ENCODE data around the gene DDB1. TPM values are rescaled to one million over a fixed set of nuclear protein-coding genes. Genes with fewer than 3 reads are reported as not detected.

Gene DDB1
- total and polyA plus RNA-seq, 2 of the 13 experiments (the other 11 are each of a cell fraction or from before 2014, with no cell fraction given): 217 to 266 TPM

- Histone ChIP-seq H3K9ac (ENCODE audit: insufficient read depth, low read depth, low read length) (0 out of 2 replicates have a peak overlapping the region, but pooled peaks have one; percentile 5), H3K27me3 (ENCODE audit: control insufficient read depth in 1 of 2, insufficient read depth in 2 of 2, low read length in 2 of 2) (no peaks in the 10 kb centered on the region), H3K4me3 (replicated peaks in 1 of 3; ENCODE audit: insufficient read depth in 1 of 3, low read depth in 2 of 3, low read length in 3 of 3) (no peak overlapping the region), H3K36me3 (replicated peaks in 1 of 2; ENCODE audit: control insufficient read depth in 1 of 2, insufficient read depth in 2 of 2, low read length in 2 of 2) (peaks cover 2 to 43% of the 10 kb centered on the region in 2 experiments), H3K4me2 (ENCODE audit: low read depth, low read length) (peak overlapping the region; percentile 36), H4K20me1 (ENCODE audit: insufficient read depth, low read length) (no peaks in the 10 kb centered on the region), H3K4me1 (ENCODE audit: insufficient read depth, low read length) (peaks cover 68% of the 10 kb centered on the region), H2AFZ (ENCODE audit: low read length) (no peak overlapping the region), H3K27ac (ENCODE audit: extremely low read length, insufficient read depth, low read length) (peak overlapping the region; percentile 77), H3K9me3 (ENCODE audit: low read length) (no peaks in the 10 kb centered on the region), H3K79me2 (ENCODE audit: insufficient read depth, low read length) (no peaks in the 10 kb centered on the region)
- in situ Hi-C loops (cut with HindIII; ENCODE audit: extremely low pct_ligation_motif_present, low pct_unique_long_range_greater_than_20kb): no loop called here
- ChIA-PET CTCF (ENCODE audit: low intra/inter-chr PET ratio, low total read pairs) (no interaction called here), POLR2A (interaction anchor here (1.4 kb wide), 1 partner anchor 34 kb away, joined by 3 read pairs; no protein-coding TSS in a partner anchor)
- 89% methylated on average over 14 of the region's 14 CpGs for WGBS (ENCODE audit: low lambda C conversion rate)
- DNase-seq (ENCODE audit: low spot score) (no peak), FAIRE-seq (no peak), ATAC-seq (no peak; the same call in 2 of the 3 replicates)
- TF ChIP-seq EEA1 (CRISPR knock-in tag; IDR thresholded peaks at IDR 0.05; ENCODE audit: borderline replicate concordance) (0 out of 2 replicates have a peak, but pooled peaks have one; percentile 30), TRIM24 (CRISPR knock-in tag; IDR thresholded peaks at IDR 0.05) (no peak), HOXA9 (CRISPR knock-in tag; IDR thresholded peaks at IDR 0.05; ENCODE audit: borderline replicate concordance) (0 out of 2 replicates have a peak, but pooled peaks have one; percentile 46), JARID2 (CRISPR knock-in tag; IDR thresholded peaks at IDR 0.05; ENCODE audit: insufficient replicate concordance) (no peak), CSRNP2 (CRISPR knock-in tag; conservative IDR thresholded peaks at IDR 0.05; ENCODE audit: low read depth) (0 out of 2 replicates have a peak, but pooled peaks have one; percentile 43), CREB3 (CRISPR knock-in tag; IDR thresholded peaks at IDR 0.05) (no peak), HOXA7 (CRISPR knock-in tag; IDR thresholded peaks at IDR 0.05) (0 out of 2 replicates have a peak, but pooled peaks have one; percentile 73), ZC3H13 (CRISPR knock-in tag; IDR thresholded peaks at IDR 0.05) (peak; percentile 59; the same call in 1 of the 2 replicates), SKIL (CRISPR knock-in tag; IDR thresholded peaks at IDR 0.05; ENCODE audit: borderline replicate concordance) (0 out of 2 replicates have a peak, but pooled peaks have one; percentile 15), ZNF432 (CRISPR knock-in tag; IDR thresholded peaks at IDR 0.05; ENCODE audit: borderline replicate concordance) (no peak), AGO2 (optimal IDR thresholded peaks at IDR 0.05; ENCODE audit: low read depth, low read length) (peak; percentile 81), NONO (IDR thresholded peaks at IDR 0.05) (no peak), NONO (CRISPR knock-in tag; conservative IDR thresholded peaks at IDR 0.05) (0 out of 2 replicates have a peak, but pooled peaks have one; percentile 17), MTA1 (CRISPR knock-in tag; IDR thresholded peaks at IDR 0.05; ENCODE audit: borderline replicate concordance) (0 out of 2 replicates have a peak, but pooled peaks have one; percentile 10), ZNF20 (CRISPR knock-in tag; IDR thresholded peaks at IDR 0.05) (no peak)
- BruUV-seq (replicated peaks): no TSS peak
- intact Hi-C loops (cut with micrococcal nuclease; ENCODE audit: unreplicated experiment): no loop called here
These were observed 68.1 kb downstream of the DDB1 start for GRCh38 chr11:61264795-61265194.
